Measurements from ENCODE around the gene TSR3. TPM values are rescaled to one million over a fixed set of nuclear protein-coding genes. Genes with fewer than 3 reads are reported as not detected.

Gene TSR3
- total and polyA plus RNA-seq, 2 donors (not counting 1 experiment from before 2014, with no cell fraction given) = 35.7 to 43.7 TPM

DNA sequence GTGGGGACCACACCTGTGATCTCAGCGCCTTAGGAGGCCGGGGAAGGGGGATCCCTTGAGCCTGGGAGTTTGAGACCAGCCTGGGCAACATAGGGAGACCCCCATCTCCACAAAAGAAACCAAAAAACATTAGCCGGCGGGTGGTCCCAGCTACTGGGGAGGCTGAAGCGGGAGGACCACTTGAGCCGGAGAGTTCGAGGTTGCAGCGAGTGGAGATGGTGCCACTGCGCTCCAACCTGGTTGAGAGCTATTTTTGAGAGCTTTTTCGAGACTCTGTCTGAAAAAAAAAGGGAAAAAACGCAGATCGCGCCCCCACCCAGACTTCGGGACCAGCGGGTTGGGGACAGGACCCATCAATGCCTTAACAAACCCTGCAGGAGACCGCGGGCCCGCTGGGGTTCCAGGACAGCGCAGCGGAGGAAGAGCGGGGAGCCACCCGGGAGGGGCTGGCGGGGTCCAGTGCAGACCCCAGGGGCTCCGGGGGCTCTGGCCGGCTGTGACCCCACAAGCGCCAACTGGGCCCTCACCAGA, 19.0 kb downstream of the TSR3 start:
- H3K4me1 Mint-ChIP-seq = peaks cover 23% of the 10 kb centered on the region
- H3K9ac ChIP-seq (ENCODE audit: low read length) = peak overlapping the region; percentile 76
- H3K4me3 Mint-ChIP-seq = peak overlapping the region; percentile 88
- peaks cover 0 to 25% (median 3%) of the 10 kb centered on the region in 3 donors for H3K9me3 ChIP-seq (ENCODE audit: control extremely low read depth in 1 of 3, control insufficient read depth in 2 of 3, insufficient read depth in 1 of 3, low read length in 2 of 3)
- H4K20me1 ChIP-seq (ENCODE audit: control insufficient read depth, insufficient read depth, low read length, poor library complexity, severe bottlenecking) = peaks cover 18% of the 10 kb centered on the region
- no peak for ATAC-seq (ENCODE audit: low read depth)
- intact Hi-C loops (cut with micrococcal nuclease) = loop anchor here (1.0 kb wide), 1 partner anchor 10 kb away; no protein-coding TSS in a partner anchor
- DNase-seq = peak; percentile 58
- peak overlapping the region in 4 of 5 experiments; percentile 34 to 63 (median 54) for H3K4me3 ChIP-seq (ENCODE audit: control extremely low read depth in 1 of 5, extremely low read depth in 1 of 5, insufficient read depth in 1 of 5, low read depth in 2 of 5, low read length in 4 of 5)
- no peaks in the 10 kb centered on the region for H3K9me3 Mint-ChIP-seq (ENCODE audit: insufficient read depth)
- peak overlapping the region; percentile 97 for H3K4me2 ChIP-seq (replicated peaks; ENCODE audit: low read depth, low read length, poor library complexity, severe bottlenecking)
- peak overlapping the region; percentile 90 to 91 for H3K27ac ChIP-seq (ENCODE audit: low read length in 2 of 2)
- H3K79me2 ChIP-seq (ENCODE audit: control insufficient read depth, insufficient read depth, low read length) = peaks cover 3% of the 10 kb centered on the region
- H3K36me3 ChIP-seq (replicated peaks in 1 of 2; ENCODE audit: control extremely low read depth in 1 of 2, control insufficient read depth in 1 of 2, extremely low read depth in 1 of 2, insufficient read depth in 2 of 2, low read length in 1 of 2) = no peaks in the 10 kb centered on the region
- no peak overlapping the region for H2AFZ ChIP-seq (ENCODE audit: insufficient read depth, low read depth, low read length, poor library complexity, severe bottlenecking)
- peak overlapping the region; percentile 96 for H3K27ac Mint-ChIP-seq
- TF ChIP-seq, protein P1, sequence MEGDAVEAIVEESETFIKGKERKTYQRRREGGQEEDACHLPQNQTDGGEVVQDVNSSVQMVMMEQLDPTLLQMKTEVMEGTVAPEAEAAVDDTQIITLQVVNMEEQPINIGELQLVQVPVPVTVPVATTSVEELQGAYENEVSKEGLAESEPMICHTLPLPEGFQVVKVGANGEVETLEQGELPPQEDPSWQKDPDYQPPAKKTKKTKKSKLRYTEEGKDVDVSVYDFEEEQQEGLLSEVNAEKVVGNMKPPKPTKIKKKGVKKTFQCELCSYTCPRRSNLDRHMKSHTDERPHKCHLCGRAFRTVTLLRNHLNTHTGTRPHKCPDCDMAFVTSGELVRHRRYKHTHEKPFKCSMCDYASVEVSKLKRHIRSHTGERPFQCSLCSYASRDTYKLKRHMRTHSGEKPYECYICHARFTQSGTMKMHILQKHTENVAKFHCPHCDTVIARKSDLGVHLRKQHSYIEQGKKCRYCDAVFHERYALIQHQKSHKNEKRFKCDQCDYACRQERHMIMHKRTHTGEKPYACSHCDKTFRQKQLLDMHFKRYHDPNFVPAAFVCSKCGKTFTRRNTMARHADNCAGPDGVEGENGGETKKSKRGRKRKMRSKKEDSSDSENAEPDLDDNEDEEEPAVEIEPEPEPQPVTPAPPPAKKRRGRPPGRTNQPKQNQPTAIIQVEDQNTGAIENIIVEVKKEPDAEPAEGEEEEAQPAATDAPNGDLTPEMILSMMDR (IDR thresholded peaks at IDR 0.05) = no peak
- no peak for TF ChIP-seq EZH2 (IDR thresholded peaks at IDR 0.05; ENCODE audit: borderline replicate concordance, insufficient read depth, low read depth, low read length, poor library complexity, severe bottlenecking)
- H3K27me3 ChIP-seq (replicated peaks in 1 of 4; ENCODE audit: control extremely low read depth in 1 of 4, control insufficient read depth in 3 of 4, insufficient read depth in 4 of 4, low read length in 3 of 4) = peaks cover 0 to 47% (median 20%) of the 10 kb centered on the region in 4 experiments
- ChIA-PET POLR2A (interaction anchor here (0.5 to 2.6 kb wide), 10 partner anchors 10 to 919 kb away, joined by 3 to 14 read pairs (median 5); partner anchors contain the start of genes ECI1, UBE2I and UQCC4), CTCF (interaction anchor here (1.2 to 2.1 kb wide), 3 partner anchors 10 to 31 kb away, joined by 3 to 8 read pairs (median 3); no protein-coding TSS in a partner anchor)
- WGBS (ENCODE audit: insufficient coverage) = 7% methylated on average over 26 of the region's 26 CpGs
- peaks cover 7% of the 10 kb centered on the region for H3K27me3 Mint-ChIP-seq
- H3K4me1 ChIP-seq (ENCODE audit: control insufficient read depth in 2 of 2, insufficient read depth in 2 of 2, low read length in 2 of 2) = peaks cover 48 to 61% of the 10 kb centered on the region in 2 donors

Measured in B cell (primary cell).